HepG2 (cell line): ENCODE data around the gene C9orf78. TPM values are rescaled to one million over a fixed set of nuclear protein-coding genes. Genes with fewer than 3 reads are reported as not detected.

ENCODE experiments used
- ELF4 ChIP-seq: sonication (generic); formaldehyde crosslinking; IDR thresholded peaks from 2 replicates; pipeline ENCODE4 v1.5.0; 2020; ENCODE audit warnings: missing genetic modification reagents, mild to moderate bottlenecking, moderate library complexity, borderline replicate concordance
- FLYWCH1 ChIP-seq: sonication (generic); formaldehyde crosslinking; IDR thresholded peaks from 2 replicates; pipeline ENCODE4 v1.8.1; 2023; ENCODE audit warnings: mild to moderate bottlenecking, missing genetic modification reagents
- GATAD1 ChIP-seq: IDR thresholded peaks from 2 replicates; pipeline ENCODE4 v1.6.1; 2016; ENCODE audit warnings: missing genetic modification reagents, missing compliant biosample characterization
- HMGA1 ChIP-seq: sonication (generic); formaldehyde crosslinking; conservative IDR thresholded peaks from 2 replicates; pipeline ENCODE4 v1.4.0; 2020; ENCODE audit warnings: missing genetic modification reagents
- KDM1A ChIP-seq: IDR thresholded peaks from 2 replicates; pipeline ENCODE4 v1.6.1; 2016; ENCODE audit warnings: missing compliant biosample characterization
- KDM3A ChIP-seq: IDR thresholded peaks from 2 replicates; pipeline ENCODE4 v1.6.1; 2018; ENCODE audit warnings: low read depth, missing compliant biosample characterization
- LRRFIP1 ChIP-seq: sonication (generic); formaldehyde crosslinking; conservative IDR thresholded peaks from 2 replicates; pipeline ENCODE4 v1.4.0; 2020; ENCODE audit warnings: missing genetic modification reagents
- PAF1 ChIP-seq: IDR thresholded peaks from 2 replicates; pipeline ENCODE4 v1.6.1; 2016; ENCODE audit warnings: missing genetic modification reagents, missing compliant biosample characterization
- PPARG ChIP-seq: conservative IDR thresholded peaks from 2 replicates; pipeline ENCODE4 v1.6.1; 2016; ENCODE audit warnings: missing biosample characterization, missing genetic modification reagents
- RFX3 ChIP-seq: IDR thresholded peaks from 2 replicates; pipeline ENCODE4 v1.6.1; 2016; ENCODE audit warnings: missing biosample characterization, missing genetic modification reagents
- SP5 ChIP-seq: IDR thresholded peaks from 2 replicates; pipeline ENCODE4 v1.6.1; 2016; ENCODE audit warnings: low read depth, borderline replicate concordance
- TCF12 ChIP-seq, 2 experiments: fragments of 450-650 bp in 1 of 2; sonication (generic) in 1 of 2; formaldehyde crosslinking in 1 of 2; IDR thresholded peaks; 2 replicates each; pipeline versions ENCODE4 v1.6.1 to v1.8.0; 2017 to 2022; ENCODE audit warnings: antibody characterized with exemption in 1 of 2, mild to moderate bottlenecking in 1 of 2, missing genetic modification reagents in 1 of 2, moderate library complexity in 1 of 2
- THYN1 ChIP-seq: sonication (generic); formaldehyde crosslinking; IDR thresholded peaks from 2 replicates; pipeline ENCODE4 v1.8.1; 2023; ENCODE audit warnings: low read depth, mild to moderate bottlenecking, moderate library complexity, missing genetic modification reagents, borderline replicate concordance
- ZKSCAN8 ChIP-seq: IDR thresholded peaks from 2 replicates; pipeline ENCODE4 v1.6.1; 2016; ENCODE audit warnings: borderline replicate concordance, missing genetic modification reagents, missing compliant biosample characterization
- ZNF503 ChIP-seq: sonication (generic); formaldehyde crosslinking; IDR thresholded peaks from 2 replicates; pipeline ENCODE4 v1.4.0; 2020; ENCODE audit warnings: missing genetic modification reagents
- ZNF574 ChIP-seq: sonication (generic); formaldehyde crosslinking; IDR thresholded peaks from 2 replicates; pipeline ENCODE4 v1.4.0; 2020; ENCODE audit warnings: missing genetic modification reagents
- ZNF616 ChIP-seq: sonication (generic); formaldehyde crosslinking; IDR thresholded peaks from 2 replicates; pipeline ENCODE4 v1.5.0; 2020; ENCODE audit warnings: low read depth, mild to moderate bottlenecking, missing genetic modification reagents
- ZSCAN12 ChIP-seq: sonication (generic); formaldehyde crosslinking; IDR thresholded peaks from 2 replicates; pipeline ENCODE4 v1.9.0; 2021; ENCODE audit warnings: mild to moderate bottlenecking, missing genetic modification reagents
- ZSCAN9 ChIP-seq: IDR thresholded peaks from 2 replicates; pipeline ENCODE4 v1.6.1; 2016; ENCODE audit warnings: borderline replicate concordance
- ZXDC ChIP-seq: sonication (generic); formaldehyde crosslinking; IDR thresholded peaks from 2 replicates; pipeline ENCODE4 v1.5.0; 2020; ENCODE audit warnings: mild to moderate bottlenecking, missing genetic modification reagents
- polyA plus RNA-seq, 8 experiments: library from polyadenylated mRNA; depleted of rRNA in 3 of 8; stranded (reverse) in 7 of 8; unstranded in 1 of 8; fragments of >200 nt; fragmentation: Illumina TruSeq in 4 of 8; extraction: Trizol in 4 of 8; gene quantifications; 2 replicates each; pipeline versions ENCODE4 v1.2.1 to v1.2.3, GENCODE V29; 2011 to 2016; ENCODE audit warnings: low read depth in 4 of 8, missing spikeins in 1 of 8, mixed read lengths in 1 of 8; ENCODE audit not compliant: insufficient read depth in 1 of 8
- total RNA-seq, 5 experiments: library from RNA; depleted of rRNA; stranded (reverse); fragments of >200 nt; fragmentation: Illumina TruSeq; extraction: Trizol; gene quantifications; 2 replicates each; pipeline ENCODE4 v1.2.3, GENCODE V29; 2016; ENCODE audit warnings: low read depth in 1 of 5

C9orf78 gene
- total and polyA plus RNA-seq, 2 of the 13 experiments (the other 11 are each of a cell fraction or from before 2014, with no cell fraction given): 18.4 to 35.5 TPM

GRCh38 chr9:129802833-129803675 lies 32.0 kb downstream of the C9orf78 start, which contains the start of gene TOR1B (continued):
- TF ChIP-seq ZSCAN12 (CRISPR knock-in tag): no peak
- no peak for TF ChIP-seq ELF4
- TF ChIP-seq TCF12 (IDR thresholded peaks at IDR 0.05): no peak
- no peak for TF ChIP-seq TCF12 (CRISPR knock-in tag; IDR thresholded peaks at IDR 0.05)
- no peak for TF ChIP-seq FLYWCH1 (CRISPR knock-in tag)
- TF ChIP-seq ZNF574: peak; percentile 95
- TF ChIP-seq HMGA1 (CRISPR knock-in tag): no peak
- TF ChIP-seq SP5 (CRISPR knock-in tag): peak; percentile 94
- TF ChIP-seq KDM3A (CRISPR knock-in tag): no peak
- no peak for TF ChIP-seq KDM1A (CRISPR knock-in tag)
- no peak for TF ChIP-seq RFX3 (CRISPR knock-in tag)
- 0 out of 2 replicates have a peak, but pooled peaks have one; percentile 47 for TF ChIP-seq ZKSCAN8
- TF ChIP-seq THYN1: no peak
- no peak for TF ChIP-seq LRRFIP1 (CRISPR knock-in tag)
- 0 out of 2 replicates have a peak, but pooled peaks have one; percentile 32 for TF ChIP-seq ZSCAN9 (CRISPR knock-in tag)
- TF ChIP-seq GATAD1 (CRISPR knock-in tag): peak; percentile 85
- no peak for TF ChIP-seq ZNF616
- TF ChIP-seq ZXDC (CRISPR knock-in tag): 0 out of 2 replicates have a peak, but pooled peaks have one; percentile 30
- TF ChIP-seq PPARG (CRISPR knock-in tag): peak; percentile 25; the same call in 1 of the 2 replicates
- no peak for TF ChIP-seq ZNF503 (CRISPR knock-in tag)
- TF ChIP-seq PAF1 (CRISPR knock-in tag): no peak
